ENCODE measurements around the gene WASHC2A.
"Not testable (repeated sequence)": the region's sequence is repeated elsewhere in the genome, so short reads cannot be mapped to it uniquely, and the experiment has no call there.

- TF ChIP-seq CTCF (IDR thresholded peaks at IDR 0.05; ENCODE audit: insufficient read depth, low read length, poor library complexity, severe bottlenecking); EZH2phosphoT487 (conservative IDR thresholded peaks at IDR 0.05; ENCODE audit: low read length): not testable (repeated sequence)
Measured at GRCh38 chr10:50035337-50035736, 32.4 kb upstream of the WASHC2A start.
